GM12878 (cell line): ENCODE data around the gene ATXN1. TPM values are rescaled to one million over a fixed set of nuclear protein-coding genes. Genes with fewer than 3 reads are reported as not detected.

Experiments
- ATAC-seq: fragments of 200-7000 bp; cut with Tn5 transposase; 3 replicates; pipeline ENCODE4 v1.9.1; 2020; ENCODE audit warnings: mild to moderate bottlenecking, moderate library complexity
- BruUV-seq: library from RNA; stranded (reverse); fragments of 400-500 nt; replicated peaks from 2 replicates; lab custom pipeline; 2021; lab: Mats Ljungman, UMichigan
- CTCF ChIA-PET: fragments of 300-600 bp; sonication (Branson Sonifier 250); formaldehyde crosslinking; extraction: SDS; loops from one replicate; lab custom pipeline; 2021; ENCODE audit warnings: inconsistent platforms; lab: Yijun Ruan, JAX
- POLR2A ChIA-PET: fragments of 350-600 bp; formaldehyde crosslinking; extraction: SDS; loops from one replicate; lab custom pipeline; 2021; ENCODE audit warnings: inconsistent platforms; lab: Charles Lee
- RAD21 ChIA-PET: fragments of 300-600 bp; sonication (Branson Sonifier 250); formaldehyde crosslinking; loops from one replicate; lab custom pipeline; 2023; ENCODE audit warnings: antibody characterized with exemption; ENCODE audit not compliant: unreplicated experiment; lab: Charles Lee
- SMC1A ChIA-PET: fragments of 300-600 bp; sonication (Branson Sonifier 250); formaldehyde crosslinking; loops from one replicate; lab custom pipeline; 2023; ENCODE audit not compliant: unreplicated experiment, uncharacterized antibody; lab: Charles Lee
- DNase-seq: peaks from one replicate; pipeline ENCODE4 v3.0.0-alpha.2; 2011; ENCODE audit warnings: low read depth, low spot score
- FAIRE-seq: peaks from 3 replicates; lab custom pipeline; 2011; peaks lifted over from hg19 to GRCh38; lab: Jason Lieb, UNC
- H2AFZ ChIP-seq: 2 replicates; pipeline ENCODE4 v1.6.0; 2011; ENCODE audit warnings: low read depth, low read length, control low read depth; ENCODE audit not compliant: control insufficient read depth
- H3K27ac ChIP-seq: 2 replicates; pipeline ENCODE4 v1.5.1; 2011; ENCODE audit warnings: control low read depth; ENCODE audit not compliant: control insufficient read depth, insufficient read depth
- H3K27me3 ChIP-seq, 2 experiments: replicated peaks in 1 of 2; 2 replicates each; pipeline versions ENCODE4 v1.6.0 to v1.6.1; 2011; ENCODE audit warnings: low read length in 1 of 2; ENCODE audit not compliant: control insufficient read depth in 2 of 2, insufficient read depth in 2 of 2
- H3K36me3 ChIP-seq, 2 experiments: 2 replicates each; pipeline ENCODE4 v1.5.1; 2011; ENCODE audit warnings: low read length in 1 of 2; ENCODE audit not compliant: control insufficient read depth in 2 of 2, insufficient read depth in 2 of 2
- H3K4me1 ChIP-seq: 2 replicates; pipeline ENCODE4 v1.6.1; 2011; ENCODE audit warnings: mild to moderate bottlenecking, low read length, moderate library complexity, mixed read lengths; ENCODE audit not compliant: control insufficient read depth, insufficient read depth
- H3K4me2 ChIP-seq: 2 replicates; pipeline ENCODE4 v1.6.0; 2011; ENCODE audit warnings: control low read depth; ENCODE audit not compliant: control insufficient read depth, insufficient read depth
- H3K4me3 ChIP-seq: fragments of 200-600 bp; sonication (generic); 2 replicates; pipeline ENCODE4 v1.5.1; 2016
- H3K79me2 ChIP-seq: 2 replicates; pipeline ENCODE4 v1.6.0; 2011; ENCODE audit warnings: low read length; ENCODE audit not compliant: control insufficient read depth, insufficient read depth
- H3K9ac ChIP-seq: 2 replicates; pipeline ENCODE4 v1.8.0; 2011; ENCODE audit warnings: low read length, control low read depth, mixed read lengths; ENCODE audit not compliant: control insufficient read depth, insufficient read depth
- H3K9me3 ChIP-seq: replicated peaks from 3 replicates; pipeline ENCODE4 v1.5.1; 2011; ENCODE audit warnings: mild to moderate bottlenecking, low read length; ENCODE audit not compliant: control insufficient read depth, insufficient read depth
- H4K20me1 ChIP-seq: 2 replicates; pipeline ENCODE4 v1.6.0; 2011; ENCODE audit not compliant: control insufficient read depth, insufficient read depth
- BMI1 ChIP-seq: fragments of 450-650 bp; IDR thresholded peaks from 2 replicates; pipeline ENCODE4 v1.6.1; 2016; ENCODE audit warnings: mild to moderate bottlenecking, moderate library complexity, borderline replicate concordance
- EGR1 ChIP-seq, 2 experiments: IDR thresholded peaks; 1 replicate in 1 of 2; 2 replicates in 1 of 2; pipeline ENCODE4 v1.6.1; 2011 to 2012; ENCODE audit warnings: low read depth in 2 of 2, low read length in 2 of 2, borderline replicate concordance in 1 of 2, mild to moderate bottlenecking in 1 of 2, moderate library complexity in 1 of 2
- JUND ChIP-seq: IDR thresholded peaks from 2 replicates; pipeline ENCODE4 v1.6.1; 2012; ENCODE audit warnings: low read depth, mild to moderate bottlenecking, low read length, improper control_type of control experiment, moderate library complexity
- LARP7 ChIP-seq: fragments of 450-650 bp; IDR thresholded peaks from 2 replicates; pipeline ENCODE4 v1.6.1; 2017; ENCODE audit warnings: mild to moderate bottlenecking
- MTA3 ChIP-seq: IDR thresholded peaks from 2 replicates; pipeline ENCODE4 v1.6.1; 2012; ENCODE audit warnings: low read length, inconsistent platforms, borderline replicate concordance
- MYB ChIP-seq: fragments of 150-350 bp; IDR thresholded peaks from 2 replicates; pipeline ENCODE4 v1.6.1; 2014; ENCODE audit warnings: mild to moderate bottlenecking, low read depth, low read length, borderline replicate concordance
- SIX5 ChIP-seq: IDR thresholded peaks from 2 replicates; pipeline ENCODE4 v1.6.1; 2011; ENCODE audit warnings: mild to moderate bottlenecking, low read depth, low read length, moderate library complexity; ENCODE audit not compliant: severe bottlenecking
- STAT3 ChIP-seq: IDR thresholded peaks from 2 replicates; pipeline ENCODE4 v1.6.1; 2011; ENCODE audit warnings: low read depth, low read length, improper control_type of control experiment
- ZBTB33 ChIP-seq: fragments of 450-650 bp; IDR thresholded peaks from 2 replicates; pipeline ENCODE4 v1.6.1; 2017; ENCODE audit warnings: mild to moderate bottlenecking
- ZBTB4 ChIP-seq: fragments of 450-650 bp; formaldehyde crosslinking; IDR thresholded peaks from 2 replicates; pipeline ENCODE4 v1.4.0; 2022; ENCODE audit warnings: mild to moderate bottlenecking, moderate library complexity
- WGBS: methylation state at CpG from one replicate; pipeline ENCODE4 v1.1.6; 2016; ENCODE audit warnings: low lambda C conversion rate; ENCODE audit not compliant: insufficient replicate concordance, insufficient coverage; ENCODE audit errors: missing lambda C conversion rate; 5-methylcytosine and 5-hydroxymethylcytosine counted together
- in situ Hi-C: fragments of 300-500 bp; cut with MboI; formaldehyde crosslinking; loops from 9 replicates; pipeline ENCODE4 v1.14.3; 2018; ENCODE audit warnings: mixed read lengths
- intact Hi-C: fragments of 100-400 bp; cut with micrococcal nuclease; formaldehyde crosslinking; loops from one replicate; pipeline ENCODE4 v1.14.2; 2022; ENCODE audit not compliant: unreplicated experiment
- polyA plus RNA-seq, 11 experiments: library from polyadenylated mRNA; depleted of rRNA in 4 of 11; unstranded in 6 of 11; stranded (reverse) in 5 of 11; fragments of >200 nt; fragmentation: Nextera tagmentation in 4 of 11; fragmentation: Illumina TruSeq in 1 of 11; extraction: Ambion mirVana in 4 of 11; extraction: Trizol in 1 of 11; gene quantifications; 1 replicate in 1 of 11; 2 replicates in 10 of 11; pipeline versions ENCODE4 v1.2.1 to v1.2.3, GENCODE V29; 2011 to 2016; ENCODE audit warnings: inconsistent platforms in 2 of 11, missing spikeins in 2 of 11, low read depth in 1 of 11
- total RNA-seq, 4 experiments: library from RNA; depleted of rRNA in 3 of 4; stranded (reverse); fragments of >200 nt in 3 of 4; fragmentation: Illumina TruSeq in 1 of 4; extraction: Trizol in 1 of 4; gene quantifications; 2 replicates each; pipeline versions ENCODE4 v1.2.1 to v1.2.3, GENCODE V29; 2013 to 2021
- TF ChIP-seq, protein P1 (sequence below): fragments of 150-350 bp; IDR thresholded peaks from 2 replicates; pipeline ENCODE4 v1.6.1; 2014; ENCODE audit warnings: mild to moderate bottlenecking, low read depth, low read length
- TF ChIP-seq, protein P2 (sequence below): IDR thresholded peaks from 2 replicates; pipeline ENCODE4 v1.6.1; 2011; ENCODE audit warnings: low read depth, low read length, improper control_type of control experiment, borderline replicate concordance

The ATXN1 gene
- total and polyA plus RNA-seq, 10 of the 15 experiments (the other 5 are each of a cell fraction or from before 2014, with no cell fraction given), result 12.2 to 51.2 (median 20.5) TPM

DNA sequence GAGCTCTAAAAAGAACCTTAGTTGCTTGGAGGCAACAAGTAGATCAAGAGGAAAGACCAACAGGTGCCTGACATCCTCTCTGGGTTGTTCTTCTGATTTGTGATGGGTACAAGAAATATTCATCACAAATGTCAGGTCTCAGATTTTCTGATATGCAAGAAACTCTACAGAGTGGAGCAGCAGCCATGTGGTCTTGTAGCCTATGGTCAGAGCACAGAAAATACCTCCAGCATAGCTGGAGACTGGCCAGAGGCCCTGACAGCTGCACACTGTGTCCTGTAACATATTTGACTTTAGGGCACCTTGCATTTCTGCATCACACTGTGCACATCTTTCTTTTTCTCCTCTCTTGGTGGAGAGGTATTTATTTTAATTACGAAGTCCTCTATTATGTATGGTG is 406.6 kb downstream of the ATXN1 start:
- Histone ChIP-seq H3K4me2 (no peak overlapping the region), H3K79me2 (no peaks in the 10 kb centered on the region), H3K4me1 (no peaks in the 10 kb centered on the region), H2AFZ (no peak overlapping the region), H3K9ac (no peak overlapping the region), H3K4me3 (no peak overlapping the region), H3K9me3 (no peaks in the 10 kb centered on the region), H3K27me3 (no peaks in the 10 kb centered on the region), H3K36me3 (peaks cover 0 to 7% of the 10 kb centered on the region in 2 experiments; a peak in 3 of 4 replicates), H4K20me1 (no peaks in the 10 kb centered on the region), H3K27ac (no peak overlapping the region)
- RAD21 ChIA-PET, result no interaction called here
- POLR2A ChIA-PET, result no interaction called here
- intact Hi-C loops, result no loop called here
- SMC1A ChIA-PET, result interaction anchor here (1.1 to 1.7 kb wide), 2 partner anchors 13 to 20 kb away, joined by 4 to 5 read pairs; no protein-coding TSS in a partner anchor
- CTCF ChIA-PET, result no interaction called here
- DNase-seq (no peak), FAIRE-seq (no peak), ATAC-seq (no peak)
- WGBS, result 90% methylated on average over 1 of the region's 1 CpG
- BruUV-seq, result no TSS peak
- in situ Hi-C loops, result no loop called here
- TF ChIP-seq SIX5 (no peak), LARP7 (no peak), ZBTB4 (no peak), MYB (no peak), ZBTB33 (no peak), BMI1 (no peak), JUND (no peak), MTA3 (no peak), EGR1 (IDR thresholded peaks at IDR 0.05; ENCODE audit: borderline replicate concordance in 1 of 2, low read depth in 2 of 2, low read length in 2 of 2) (no peak), STAT3 (no peak)
- TF ChIP-seq, protein P1, sequence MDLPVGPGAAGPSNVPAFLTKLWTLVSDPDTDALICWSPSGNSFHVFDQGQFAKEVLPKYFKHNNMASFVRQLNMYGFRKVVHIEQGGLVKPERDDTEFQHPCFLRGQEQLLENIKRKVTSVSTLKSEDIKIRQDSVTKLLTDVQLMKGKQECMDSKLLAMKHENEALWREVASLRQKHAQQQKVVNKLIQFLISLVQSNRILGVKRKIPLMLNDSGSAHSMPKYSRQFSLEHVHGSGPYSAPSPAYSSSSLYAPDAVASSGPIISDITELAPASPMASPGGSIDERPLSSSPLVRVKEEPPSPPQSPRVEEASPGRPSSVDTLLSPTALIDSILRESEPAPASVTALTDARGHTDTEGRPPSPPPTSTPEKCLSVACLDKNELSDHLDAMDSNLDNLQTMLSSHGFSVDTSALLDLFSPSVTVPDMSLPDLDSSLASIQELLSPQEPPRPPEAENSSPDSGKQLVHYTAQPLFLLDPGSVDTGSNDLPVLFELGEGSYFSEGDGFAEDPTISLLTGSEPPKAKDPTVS, result no peak
- TF ChIP-seq, protein P2, sequence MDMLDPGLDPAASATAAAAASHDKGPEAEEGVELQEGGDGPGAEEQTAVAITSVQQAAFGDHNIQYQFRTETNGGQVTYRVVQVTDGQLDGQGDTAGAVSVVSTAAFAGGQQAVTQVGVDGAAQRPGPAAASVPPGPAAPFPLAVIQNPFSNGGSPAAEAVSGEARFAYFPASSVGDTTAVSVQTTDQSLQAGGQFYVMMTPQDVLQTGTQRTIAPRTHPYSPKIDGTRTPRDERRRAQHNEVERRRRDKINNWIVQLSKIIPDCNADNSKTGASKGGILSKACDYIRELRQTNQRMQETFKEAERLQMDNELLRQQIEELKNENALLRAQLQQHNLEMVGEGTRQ, result no peak
